Measurements from ENCODE around the gene QDPR.

DNA sequence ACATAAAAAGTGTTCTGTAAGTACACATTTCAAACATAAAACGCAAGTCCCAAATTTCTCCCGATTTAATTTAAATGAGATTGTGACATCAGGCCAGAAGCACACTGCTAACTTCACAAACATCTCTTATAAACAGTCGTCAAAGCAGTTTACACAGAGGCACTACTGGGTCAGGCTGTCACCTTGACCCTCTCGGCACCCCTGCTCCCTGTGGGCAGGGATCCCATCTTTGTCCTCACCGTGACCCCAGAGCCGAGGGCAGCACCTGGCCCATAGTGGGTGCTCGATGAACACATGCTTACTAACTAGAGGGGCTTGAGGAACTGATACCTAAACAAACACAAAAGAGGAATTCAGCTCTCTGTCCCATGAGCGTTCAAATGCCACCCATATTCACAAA, 22.2 kb downstream of the QDPR start:
- TF ChIP-seq EZH2 (IDR thresholded peaks at IDR 0.05; ENCODE audit: insufficient read depth, low read length): no peak
- TF ChIP-seq, protein P1, sequence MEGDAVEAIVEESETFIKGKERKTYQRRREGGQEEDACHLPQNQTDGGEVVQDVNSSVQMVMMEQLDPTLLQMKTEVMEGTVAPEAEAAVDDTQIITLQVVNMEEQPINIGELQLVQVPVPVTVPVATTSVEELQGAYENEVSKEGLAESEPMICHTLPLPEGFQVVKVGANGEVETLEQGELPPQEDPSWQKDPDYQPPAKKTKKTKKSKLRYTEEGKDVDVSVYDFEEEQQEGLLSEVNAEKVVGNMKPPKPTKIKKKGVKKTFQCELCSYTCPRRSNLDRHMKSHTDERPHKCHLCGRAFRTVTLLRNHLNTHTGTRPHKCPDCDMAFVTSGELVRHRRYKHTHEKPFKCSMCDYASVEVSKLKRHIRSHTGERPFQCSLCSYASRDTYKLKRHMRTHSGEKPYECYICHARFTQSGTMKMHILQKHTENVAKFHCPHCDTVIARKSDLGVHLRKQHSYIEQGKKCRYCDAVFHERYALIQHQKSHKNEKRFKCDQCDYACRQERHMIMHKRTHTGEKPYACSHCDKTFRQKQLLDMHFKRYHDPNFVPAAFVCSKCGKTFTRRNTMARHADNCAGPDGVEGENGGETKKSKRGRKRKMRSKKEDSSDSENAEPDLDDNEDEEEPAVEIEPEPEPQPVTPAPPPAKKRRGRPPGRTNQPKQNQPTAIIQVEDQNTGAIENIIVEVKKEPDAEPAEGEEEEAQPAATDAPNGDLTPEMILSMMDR (IDR thresholded peaks at IDR 0.05; ENCODE audit: insufficient read depth, low read depth, low read length): no peak

All from astrocyte (in vitro differentiated cells and primary cell).